HepG2 (cell line): Measurements from ENCODE around the gene TMEM250. TPM values are rescaled to one million over a fixed set of nuclear protein-coding genes. Genes with fewer than 3 reads are reported as not detected.

ENCODE experiments used
- BRD4 ChIP-seq: sonication (generic); formaldehyde crosslinking; IDR thresholded peaks from 2 replicates; pipeline ENCODE4 v1.4.0; 2020; ENCODE audit warnings: missing genetic modification reagents
- CC2D1A ChIP-seq: sonication (generic); formaldehyde crosslinking; IDR thresholded peaks from 2 replicates; pipeline ENCODE4 v1.8.1; 2023; ENCODE audit warnings: mild to moderate bottlenecking, missing genetic modification reagents
- GPN1 ChIP-seq: sonication (generic); formaldehyde crosslinking; IDR thresholded peaks from 2 replicates; pipeline ENCODE4 v1.5.1; 2020; ENCODE audit warnings: missing genetic modification reagents, borderline replicate concordance
- GTF3A ChIP-seq: sonication (generic); formaldehyde crosslinking; conservative IDR thresholded peaks from 2 replicates; pipeline ENCODE4 v1.4.0; 2020; ENCODE audit warnings: mild to moderate bottlenecking, missing genetic modification reagents
- HMG20B ChIP-seq: conservative IDR thresholded peaks from 2 replicates; pipeline ENCODE4 v1.6.1; 2016; ENCODE audit warnings: missing genetic modification reagents, missing compliant biosample characterization
- KLF11 ChIP-seq: IDR thresholded peaks from 2 replicates; pipeline ENCODE4 v1.6.1; 2016; ENCODE audit warnings: missing compliant biosample characterization
- MIER2 ChIP-seq: IDR thresholded peaks from 2 replicates; pipeline ENCODE4 v1.6.1; 2016; ENCODE audit warnings: missing biosample characterization, missing genetic modification reagents
- SMC3 ChIP-seq: IDR thresholded peaks from 2 replicates; pipeline ENCODE4 v1.6.1; 2011; ENCODE audit warnings: low read length, improper control_type of control experiment
- TEAD3 ChIP-seq: optimal IDR thresholded peaks from 2 replicates; pipeline ENCODE3; 2016; ENCODE audit warnings: borderline replicate concordance
- ZFP1 ChIP-seq: IDR thresholded peaks from 2 replicates; pipeline ENCODE4 v1.6.1; 2016
- ZMAT3 ChIP-seq: sonication (generic); formaldehyde crosslinking; conservative IDR thresholded peaks from 2 replicates; pipeline ENCODE4 v1.7.0; 2021; ENCODE audit warnings: missing genetic modification reagents
- ZNF160 ChIP-seq: sonication (generic); formaldehyde crosslinking; IDR thresholded peaks from 2 replicates; pipeline ENCODE4 v1.8.0; 2022; ENCODE audit warnings: mild to moderate bottlenecking, inconsistent platforms, missing genetic modification reagents
- ZNF501 ChIP-seq: sonication (generic); formaldehyde crosslinking; IDR thresholded peaks from 2 replicates; pipeline ENCODE4 v1.5.1; 2020; ENCODE audit warnings: mild to moderate bottlenecking, moderate library complexity, missing genetic modification reagents
- ZNF678 ChIP-seq: sonication (generic); formaldehyde crosslinking; IDR thresholded peaks from 2 replicates; pipeline ENCODE4 v1.4.0; 2020; ENCODE audit warnings: mild to moderate bottlenecking, missing genetic modification reagents
- ZNF709 ChIP-seq: sonication (generic); formaldehyde crosslinking; IDR thresholded peaks from 2 replicates; pipeline ENCODE4 v1.5.0; 2020; ENCODE audit warnings: mild to moderate bottlenecking, missing genetic modification reagents
- ZNF782 ChIP-seq: sonication (generic); formaldehyde crosslinking; IDR thresholded peaks from 2 replicates; pipeline ENCODE4 v1.4.0; 2020; ENCODE audit warnings: missing genetic modification reagents, mild to moderate bottlenecking, borderline replicate concordance
- polyA plus RNA-seq, 8 experiments: library from polyadenylated mRNA; depleted of rRNA in 3 of 8; stranded (reverse) in 7 of 8; unstranded in 1 of 8; fragments of >200 nt; fragmentation: Illumina TruSeq in 4 of 8; extraction: Trizol in 4 of 8; gene quantifications; 2 replicates each; pipeline versions ENCODE4 v1.2.1 to v1.2.3, GENCODE V29; 2011 to 2016; ENCODE audit warnings: low read depth in 4 of 8, missing spikeins in 1 of 8, mixed read lengths in 1 of 8; ENCODE audit not compliant: insufficient read depth in 1 of 8
- total RNA-seq, 5 experiments: library from RNA; depleted of rRNA; stranded (reverse); fragments of >200 nt; fragmentation: Illumina TruSeq; extraction: Trizol; gene quantifications; 2 replicates each; pipeline ENCODE4 v1.2.3, GENCODE V29; 2016; ENCODE audit warnings: low read depth in 1 of 5
- TF ChIP-seq, protein P1 (sequence below): sonication (generic); formaldehyde crosslinking; IDR thresholded peaks from 2 replicates; pipeline ENCODE4 v1.4.0; 2020; ENCODE audit warnings: mild to moderate bottlenecking, missing genetic modification reagents
- TF ChIP-seq, protein P2 (sequence below): sonication (generic); formaldehyde crosslinking; conservative IDR thresholded peaks from 2 replicates; pipeline ENCODE4 v1.4.0; 2020; ENCODE audit warnings: missing genetic modification reagents
- TF ChIP-seq, protein P3 (sequence below): sonication (generic); formaldehyde crosslinking; IDR thresholded peaks from 2 replicates; pipeline ENCODE4 v1.4.0; 2020; ENCODE audit warnings: missing genetic modification reagents
- TF ChIP-seq, protein P4 (sequence below): IDR thresholded peaks from 2 replicates; pipeline ENCODE4 v1.6.1; 2016; ENCODE audit warnings: low read depth
- TF ChIP-seq, protein P5 (sequence below): fragments of 450-650 bp; IDR thresholded peaks from 2 replicates; pipeline ENCODE4 v1.6.1; 2016

The TMEM250 gene
- total and polyA plus RNA-seq, 2 of the 13 experiments (the other 11 are each of a cell fraction or from before 2014, with no cell fraction given) = 5.5 to 13.9 TPM

DNA sequence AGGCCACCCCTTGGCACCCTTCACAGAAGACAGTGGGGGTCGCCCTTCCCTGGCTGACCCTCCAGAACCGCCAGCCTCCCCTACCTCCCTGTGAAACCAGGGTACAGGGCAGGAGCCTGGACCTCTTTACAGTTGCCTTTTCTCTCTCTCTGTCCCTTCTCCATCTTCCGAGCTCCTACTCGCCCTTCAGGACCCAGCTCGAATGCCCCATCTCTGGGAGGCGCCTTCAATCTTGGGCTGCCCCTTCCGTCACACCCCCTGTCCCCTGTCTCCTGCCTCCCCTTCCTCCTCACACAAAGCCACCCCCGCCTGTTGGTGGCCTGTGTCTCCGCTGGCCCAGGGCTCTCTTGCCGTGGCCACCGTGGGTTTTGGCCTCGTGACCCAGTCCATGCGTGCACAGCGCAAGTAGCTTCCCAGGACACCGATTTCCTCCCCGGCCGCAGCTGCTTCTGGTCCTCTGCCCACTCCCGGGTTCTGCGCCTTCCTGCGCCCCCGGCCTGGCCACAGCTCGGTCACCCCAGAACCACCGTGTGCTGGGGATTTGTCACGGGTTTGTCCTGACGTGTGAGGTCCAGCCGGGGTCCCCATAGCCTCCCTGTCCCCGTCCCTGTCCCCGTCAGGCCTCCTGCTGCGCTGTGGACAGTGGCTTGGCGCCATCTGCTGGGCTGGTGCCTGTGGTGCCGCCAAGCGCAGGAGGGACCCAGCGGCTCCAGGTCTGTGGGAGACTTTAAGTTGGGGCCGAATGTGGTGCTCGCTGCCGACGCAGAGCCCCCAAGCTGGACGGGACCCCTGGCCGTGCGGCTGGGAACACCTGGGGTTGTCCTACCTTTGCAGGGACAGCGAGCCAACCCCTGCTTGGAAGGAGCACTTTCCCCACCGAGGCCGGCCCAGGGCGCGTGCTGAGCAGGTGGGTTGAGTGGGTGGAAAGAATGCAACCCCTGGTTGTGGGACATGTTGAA, 4.0 kb upstream of the TMEM250 start (continued):
- TF ChIP-seq, protein P1, sequence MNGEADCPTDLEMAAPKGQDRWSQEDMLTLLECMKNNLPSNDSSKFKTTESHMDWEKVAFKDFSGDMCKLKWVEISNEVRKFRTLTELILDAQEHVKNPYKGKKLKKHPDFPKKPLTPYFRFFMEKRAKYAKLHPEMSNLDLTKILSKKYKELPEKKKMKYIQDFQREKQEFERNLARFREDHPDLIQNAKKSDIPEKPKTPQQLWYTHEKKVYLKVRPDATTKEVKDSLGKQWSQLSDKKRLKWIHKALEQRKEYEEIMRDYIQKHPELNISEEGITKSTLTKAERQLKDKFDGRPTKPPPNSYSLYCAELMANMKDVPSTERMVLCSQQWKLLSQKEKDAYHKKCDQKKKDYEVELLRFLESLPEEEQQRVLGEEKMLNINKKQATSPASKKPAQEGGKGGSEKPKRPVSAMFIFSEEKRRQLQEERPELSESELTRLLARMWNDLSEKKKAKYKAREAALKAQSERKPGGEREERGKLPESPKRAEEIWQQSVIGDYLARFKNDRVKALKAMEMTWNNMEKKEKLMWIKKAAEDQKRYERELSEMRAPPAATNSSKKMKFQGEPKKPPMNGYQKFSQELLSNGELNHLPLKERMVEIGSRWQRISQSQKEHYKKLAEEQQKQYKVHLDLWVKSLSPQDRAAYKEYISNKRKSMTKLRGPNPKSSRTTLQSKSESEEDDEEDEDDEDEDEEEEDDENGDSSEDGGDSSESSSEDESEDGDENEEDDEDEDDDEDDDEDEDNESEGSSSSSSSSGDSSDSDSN (CRISPR knock-in tag) = peak; percentile 51; the same call in 1 of the 2 replicates
- TF ChIP-seq MIER2 (peak; percentile 65; the same call in 1 of the 2 replicates), SMC3 (peak; percentile 64; the same call in 1 of the 2 replicates), ZNF709 (no peak), ZNF501 (CRISPR knock-in tag) (peak; percentile 60; the same call in 1 of the 2 replicates), ZNF782 (CRISPR knock-in tag) (no peak), CC2D1A (no peak), HMG20B (CRISPR knock-in tag) (no peak), ZNF160 (CRISPR knock-in tag) (no peak), ZNF678 (CRISPR knock-in tag) (no peak), KLF11 (CRISPR knock-in tag) (no peak), GPN1 (CRISPR knock-in tag) (no peak), ZMAT3 (CRISPR knock-in tag) (0 out of 2 replicates have a peak, but pooled peaks have one; percentile 50), ZFP1 (CRISPR knock-in tag) (no peak), GTF3A (no peak), BRD4 (CRISPR knock-in tag) (0 out of 2 replicates have a peak, but pooled peaks have one; percentile 36), TEAD3 (no peak)
- TF ChIP-seq, protein P2, sequence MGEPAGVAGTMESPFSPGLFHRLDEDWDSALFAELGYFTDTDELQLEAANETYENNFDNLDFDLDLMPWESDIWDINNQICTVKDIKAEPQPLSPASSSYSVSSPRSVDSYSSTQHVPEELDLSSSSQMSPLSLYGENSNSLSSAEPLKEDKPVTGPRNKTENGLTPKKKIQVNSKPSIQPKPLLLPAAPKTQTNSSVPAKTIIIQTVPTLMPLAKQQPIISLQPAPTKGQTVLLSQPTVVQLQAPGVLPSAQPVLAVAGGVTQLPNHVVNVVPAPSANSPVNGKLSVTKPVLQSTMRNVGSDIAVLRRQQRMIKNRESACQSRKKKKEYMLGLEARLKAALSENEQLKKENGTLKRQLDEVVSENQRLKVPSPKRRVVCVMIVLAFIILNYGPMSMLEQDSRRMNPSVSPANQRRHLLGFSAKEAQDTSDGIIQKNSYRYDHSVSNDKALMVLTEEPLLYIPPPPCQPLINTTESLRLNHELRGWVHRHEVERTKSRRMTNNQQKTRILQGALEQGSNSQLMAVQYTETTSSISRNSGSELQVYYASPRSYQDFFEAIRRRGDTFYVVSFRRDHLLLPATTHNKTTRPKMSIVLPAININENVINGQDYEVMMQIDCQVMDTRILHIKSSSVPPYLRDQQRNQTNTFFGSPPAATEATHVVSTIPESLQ = no peak
- TF ChIP-seq, protein P3, sequence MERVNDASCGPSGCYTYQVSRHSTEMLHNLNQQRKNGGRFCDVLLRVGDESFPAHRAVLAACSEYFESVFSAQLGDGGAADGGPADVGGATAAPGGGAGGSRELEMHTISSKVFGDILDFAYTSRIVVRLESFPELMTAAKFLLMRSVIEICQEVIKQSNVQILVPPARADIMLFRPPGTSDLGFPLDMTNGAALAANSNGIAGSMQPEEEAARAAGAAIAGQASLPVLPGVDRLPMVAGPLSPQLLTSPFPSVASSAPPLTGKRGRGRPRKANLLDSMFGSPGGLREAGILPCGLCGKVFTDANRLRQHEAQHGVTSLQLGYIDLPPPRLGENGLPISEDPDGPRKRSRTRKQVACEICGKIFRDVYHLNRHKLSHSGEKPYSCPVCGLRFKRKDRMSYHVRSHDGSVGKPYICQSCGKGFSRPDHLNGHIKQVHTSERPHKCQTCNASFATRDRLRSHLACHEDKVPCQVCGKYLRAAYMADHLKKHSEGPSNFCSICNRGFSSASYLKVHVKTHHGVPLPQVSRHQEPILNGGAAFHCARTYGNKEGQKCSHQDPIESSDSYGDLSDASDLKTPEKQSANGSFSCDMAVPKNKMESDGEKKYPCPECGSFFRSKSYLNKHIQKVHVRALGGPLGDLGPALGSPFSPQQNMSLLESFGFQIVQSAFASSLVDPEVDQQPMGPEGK = peak; percentile 70; the same call in 1 of the 2 replicates
- TF ChIP-seq, protein P4, sequence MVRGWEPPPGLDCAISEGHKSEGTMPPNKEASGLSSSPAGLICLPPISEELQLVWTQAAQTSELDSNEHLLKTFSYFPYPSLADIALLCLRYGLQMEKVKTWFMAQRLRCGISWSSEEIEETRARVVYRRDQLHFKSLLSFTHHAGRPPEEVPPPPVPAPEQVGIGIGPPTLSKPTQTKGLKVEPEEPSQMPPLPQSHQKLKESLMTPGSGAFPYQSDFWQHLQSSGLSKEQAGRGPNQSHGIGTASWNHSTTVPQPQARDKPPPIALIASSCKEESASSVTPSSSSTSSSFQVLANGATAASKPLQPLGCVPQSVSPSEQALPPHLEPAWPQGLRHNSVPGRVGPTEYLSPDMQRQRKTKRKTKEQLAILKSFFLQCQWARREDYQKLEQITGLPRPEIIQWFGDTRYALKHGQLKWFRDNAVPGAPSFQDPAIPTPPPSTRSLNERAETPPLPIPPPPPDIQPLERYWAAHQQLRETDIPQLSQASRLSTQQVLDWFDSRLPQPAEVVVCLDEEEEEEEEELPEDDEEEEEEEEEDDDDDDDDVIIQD (CRISPR knock-in tag) = no peak
- TF ChIP-seq, protein P5, sequence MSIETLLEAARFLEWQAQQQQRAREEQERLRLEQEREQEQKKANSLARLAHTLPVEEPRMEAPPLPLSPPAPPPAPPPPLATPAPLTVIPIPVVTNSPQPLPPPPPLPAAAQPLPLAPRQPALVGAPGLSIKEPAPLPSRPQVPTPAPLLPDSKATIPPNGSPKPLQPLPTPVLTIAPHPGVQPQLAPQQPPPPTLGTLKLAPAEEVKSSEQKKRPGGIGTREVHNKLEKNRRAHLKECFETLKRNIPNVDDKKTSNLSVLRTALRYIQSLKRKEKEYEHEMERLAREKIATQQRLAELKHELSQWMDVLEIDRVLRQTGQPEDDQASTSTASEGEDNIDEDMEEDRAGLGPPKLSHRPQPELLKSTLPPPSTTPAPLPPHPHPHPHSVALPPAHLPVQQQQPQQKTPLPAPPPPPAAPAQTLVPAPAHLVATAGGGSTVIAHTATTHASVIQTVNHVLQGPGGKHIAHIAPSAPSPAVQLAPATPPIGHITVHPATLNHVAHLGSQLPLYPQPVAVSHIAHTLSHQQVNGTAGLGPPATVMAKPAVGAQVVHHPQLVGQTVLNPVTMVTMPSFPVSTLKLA = no peak
